Endothelial cell of umbilical vein (primary cell): Measurements from ENCODE around the gene PER1. TPM values are rescaled to one million over a fixed set of nuclear protein-coding genes. Genes with fewer than 3 reads are reported as not detected.
A peak's percentile ranks its signal among the peaks of the same experiment; 100 is the strongest.

ENCODE experiments used
- BruUV-seq: library from RNA; stranded (reverse); fragments of 400-500 nt; replicated peaks from 2 replicates; lab custom pipeline; 2021; lab: Mats Ljungman, UMichigan
- CTCF ChIA-PET: fragments of 300-600, 350-600 bp; sonication (Branson Sonifier 250); formaldehyde crosslinking; loops from one replicate; lab custom pipeline; 2021; ENCODE audit warnings: antibody characterized with exemption, inconsistent platforms; lab: Charles Lee
- POLR2A ChIA-PET: fragments of 300-600, 350-600 bp; sonication (Branson Sonifier 250); formaldehyde crosslinking; loops from one replicate; lab custom pipeline; 2021; ENCODE audit warnings: antibody characterized with exemption, inconsistent platforms; lab: Charles Lee
- DNase-seq: peaks from one replicate; pipeline ENCODE4 v3.0.0-alpha.2; 2011; ENCODE audit warnings: low read depth, low spot score
- FAIRE-seq: peaks from 2 replicates; lab custom pipeline; 2011; peaks lifted over from hg19 to GRCh38; lab: Jason Lieb, UNC
- H2AFZ ChIP-seq: 2 replicates; pipeline ENCODE4 v1.6.0; 2012; ENCODE audit warnings: low read depth, low read length, control low read depth, inconsistent platforms
- H3K27ac ChIP-seq: 2 replicates; pipeline ENCODE4 v1.5.1; 2011; ENCODE audit warnings: low read depth, mild to moderate bottlenecking, control low read depth, low read length, moderate library complexity; ENCODE audit not compliant: insufficient read depth
- H3K27me3 ChIP-seq, 2 experiments: 2 replicates each; pipeline versions ENCODE4 v1.6.0 to v1.6.1; 2011; ENCODE audit warnings: low read length in 2 of 2, mixed read lengths in 1 of 2; ENCODE audit not compliant: control insufficient read depth in 2 of 2, insufficient read depth in 2 of 2
- H3K36me3 ChIP-seq, 2 experiments: 2 replicates in 1 of 2; 3 replicates in 1 of 2; pipeline ENCODE4 v1.5.1; 2011; ENCODE audit warnings: low read length in 2 of 2, mild to moderate bottlenecking in 1 of 2, moderate library complexity in 1 of 2; ENCODE audit not compliant: control insufficient read depth in 2 of 2, insufficient read depth in 2 of 2; ENCODE audit errors: extremely low read depth in 1 of 2
- H3K4me1 ChIP-seq: 3 replicates; pipeline ENCODE4 v1.5.1; 2011; ENCODE audit warnings: mild to moderate bottlenecking, low read length; ENCODE audit not compliant: control insufficient read depth, insufficient read depth; ENCODE audit errors: extremely low read depth
- H3K4me2 ChIP-seq: 2 replicates; pipeline ENCODE4 v1.6.1; 2011; ENCODE audit warnings: low read length, control low read depth, mixed read lengths; ENCODE audit not compliant: insufficient read depth
- H3K4me3 ChIP-seq, 3 experiments: fragments of 200-600 bp in 1 of 3; sonication (generic), shearing (Covaris generic) in 1 of 3; replicated peaks in 1 of 3; 2 replicates each; pipeline ENCODE4 v1.5.1; 2011 to 2016; ENCODE audit warnings: control low read depth in 3 of 3, low read length in 3 of 3, mild to moderate bottlenecking in 2 of 3, inconsistent platforms in 1 of 3, low read depth in 1 of 3, moderate library complexity in 1 of 3; ENCODE audit not compliant: insufficient read depth in 1 of 3
- H3K79me2 ChIP-seq: 2 replicates; pipeline ENCODE4 v1.6.0; 2012; ENCODE audit warnings: low read length, inconsistent platforms; ENCODE audit not compliant: control insufficient read depth, insufficient read depth
- H3K9ac ChIP-seq: replicated peaks from 2 replicates; pipeline ENCODE3; 2011; ENCODE audit warnings: low read length, control low read depth; ENCODE audit not compliant: insufficient read depth; ENCODE audit errors: extremely low read depth
- H3K9me1 ChIP-seq: replicated peaks from 3 replicates; pipeline ENCODE4 v1.6.0; 2011; ENCODE audit warnings: mild to moderate bottlenecking, low read length; ENCODE audit not compliant: control insufficient read depth, insufficient read depth; ENCODE audit errors: extremely low read depth
- H3K9me3 ChIP-seq: replicated peaks from 2 replicates; pipeline ENCODE4 v1.5.1; 2012; ENCODE audit warnings: low read length, inconsistent platforms; ENCODE audit not compliant: control insufficient read depth, insufficient read depth
- H4K20me1 ChIP-seq: replicated peaks from 2 replicates; pipeline ENCODE3; 2011; ENCODE audit warnings: mild to moderate bottlenecking, low read length; ENCODE audit not compliant: control insufficient read depth, insufficient read depth; ENCODE audit errors: extremely low read depth
- CTCF ChIP-seq, 2 donors: IDR thresholded peaks; 1 replicate in 1 of 2; 2 replicates in 1 of 2; pipeline ENCODE4 v1.5.1; 2011; ENCODE audit warnings: low read length in 2 of 2, mild to moderate bottlenecking in 2 of 2, moderate library complexity in 2 of 2, control low read depth in 1 of 2, inconsistent platforms in 1 of 2, low read depth in 1 of 2; ENCODE audit not compliant: insufficient read depth in 1 of 2; ENCODE audit errors: extremely low read depth in 1 of 2
- EZH2 ChIP-seq: IDR thresholded peaks from 2 replicates; pipeline ENCODE4 v1.6.1; 2012; ENCODE audit warnings: borderline replicate concordance, low read depth, mild to moderate bottlenecking, moderate library complexity, low read length, inconsistent platforms; ENCODE audit not compliant: severe bottlenecking
- FOS ChIP-seq: IDR thresholded peaks from 2 replicates; pipeline ENCODE4 v1.6.1; 2011; ENCODE audit warnings: mild to moderate bottlenecking, low read length, moderate library complexity, borderline replicate concordance; ENCODE audit not compliant: insufficient read depth
- GATA2 ChIP-seq: IDR thresholded peaks from 2 replicates; pipeline ENCODE4 v1.7.0; 2011; ENCODE audit warnings: low read depth, mild to moderate bottlenecking, moderate library complexity, mixed read lengths, low read length; ENCODE audit not compliant: insufficient read length, insufficient read depth
- JUN ChIP-seq: IDR thresholded peaks from 2 replicates; pipeline ENCODE4 v1.6.1; 2011; ENCODE audit warnings: borderline replicate concordance, low read depth; ENCODE audit not compliant: insufficient read length, insufficient read depth
- MAX ChIP-seq: IDR thresholded peaks from 2 replicates; pipeline ENCODE4 v1.6.1; 2011; ENCODE audit not compliant: insufficient read depth, insufficient read length
- MYC ChIP-seq: IDR thresholded peaks from one replicate; pipeline ENCODE4 v1.6.1; 2011; ENCODE audit warnings: mild to moderate bottlenecking, low read depth, low read length
- POLR2A ChIP-seq: IDR thresholded peaks from 2 replicates; pipeline ENCODE4 v1.6.1; 2012; ENCODE audit warnings: low read depth, mild to moderate bottlenecking, control low read depth, low read length
- POLR2AphosphoS5 ChIP-seq: IDR thresholded peaks from 2 replicates; pipeline ENCODE4 v1.6.1; 2012; ENCODE audit warnings: low read depth, mild to moderate bottlenecking, control low read depth, low read length, moderate library complexity; ENCODE audit not compliant: insufficient read depth
- dilution Hi-C: fragments of 300-500 bp; cut with MboI; formaldehyde crosslinking; loops from one replicate; pipeline ENCODE4 v1.15.0; 2019; ENCODE audit warnings: low sequenced_read_pairs; ENCODE audit not compliant: extremely low pct_ligation_motif_present
- intact Hi-C: fragments of 100-400 bp; cut with micrococcal nuclease; formaldehyde crosslinking; loops from one replicate; pipeline ENCODE4 v1.10.0; 2022
- polyA plus RNA-seq, 4 experiments: library from polyadenylated mRNA; depleted of rRNA in 3 of 4; stranded (reverse) in 3 of 4; unstranded in 1 of 4; fragments of >200 nt; gene quantifications; 2 replicates each; pipeline versions ENCODE4 v1.2.1 to v1.2.3, GENCODE V29; 2011 to 2012; ENCODE audit warnings: missing spikeins in 1 of 4
- total RNA-seq: library from RNA; stranded (reverse); gene quantifications from 2 replicates; pipeline ENCODE4 v1.2.3, GENCODE V29; 2021

PER1 gene
- total and polyA plus RNA-seq, 2 donors (not counting 3 experiments of a cell fraction or from before 2014, with no cell fraction given): 12.1 to 32.1 TPM

GRCh38 chr17:8186446-8186786 is 34.2 kb upstream of the PER1 start:
- Histone ChIP-seq H3K9me1 (no peaks in the 10 kb centered on the region), H3K4me2 (peak overlapping the region; percentile 42), H3K36me3 (no peaks in the 10 kb centered on the region), H3K79me2 (peaks cover 8% of the 10 kb centered on the region), H3K4me1 (peaks cover 21% of the 10 kb centered on the region), H2AFZ (peak overlapping the region; percentile 80), H4K20me1 (no peaks in the 10 kb centered on the region), H3K4me3 (peak overlapping the region; percentile 55 to 83 (median 71)), H3K9ac (peak overlapping the region; percentile 49), H3K27me3 (no peaks in the 10 kb centered on the region), H3K27ac (peak overlapping the region; percentile 26), H3K9me3 (no peaks in the 10 kb centered on the region)
- no peak for DNase-seq
- CTCF ChIA-PET: interaction anchor here (1.0 to 4.3 kb wide), 2 partner anchors 10 to 35 kb away, joined by 3 to 34 read pairs; partner anchors contain the start of gene TMEM107
- intact Hi-C loops (loop anchor here (1.0 to 2.0 kb wide), 5 partner anchors 13 to 114 kb away; partner anchors contain the start of gene CTC1), dilution Hi-C loops (no loop called here)
- TF ChIP-seq GATA2 (no peak), CTCF (IDR thresholded peaks at IDR 0.05; ENCODE audit: extremely low read depth in 1 of 2, insufficient read depth in 1 of 2, low read depth in 1 of 2, low read length in 2 of 2) (no peak), POLR2A (no peak), EZH2 (no peak), POLR2AphosphoS5 (no peak), MYC (no peak), MAX (no peak), JUN (no peak), FOS (no peak)
- no peak for FAIRE-seq
- POLR2A ChIA-PET: interaction anchor here (1.2 kb wide), 1 partner anchor 13 kb away, joined by 9 read pairs; no protein-coding TSS in a partner anchor
- no TSS peak for BruUV-seq
